ENCODE results near the gene COLEC11.

The COLEC11 gene

GRCh38 chr2:3661149-3661660 lies 66.3 kb downstream of the COLEC11 start:
- no peak overlapping the region for H3K4me3 ChIP-seq (ENCODE audit: low read length)
- TF ChIP-seq ZNF274 (IDR thresholded peaks at IDR 0.05; ENCODE audit: low read depth, low read length), result no peak

- TF ChIP-seq ZNF274 (IDR thresholded peaks at IDR 0.05; ENCODE audit: low read depth, low read length), result no peak
- H3K4me3 ChIP-seq (ENCODE audit: low read length), result no peak overlapping the region
Measured at GRCh38 chr2:3662239-3662638, 67.3 kb downstream of the COLEC11 start.

- TF ChIP-seq ZNF274 (IDR thresholded peaks at IDR 0.05; ENCODE audit: low read depth, low read length), result no peak
- no peak overlapping the region for H3K4me3 ChIP-seq (ENCODE audit: low read length)
Measured at GRCh38 chr2:3664118-3664517, 69.2 kb downstream of the COLEC11 start.

GRCh38 chr2:3664925-3665324 lies 70.0 kb downstream of the COLEC11 start:
- no peak overlapping the region for H3K4me3 ChIP-seq (ENCODE audit: low read length)
- no peak for TF ChIP-seq ZNF274 (IDR thresholded peaks at IDR 0.05; ENCODE audit: low read depth, low read length)

- H3K4me3 ChIP-seq (ENCODE audit: low read length), result no peak overlapping the region
- no peak for TF ChIP-seq ZNF274 (IDR thresholded peaks at IDR 0.05; ENCODE audit: low read depth, low read length)
Measured at GRCh38 chr2:3665886-3666612, 71.1 kb downstream of the COLEC11 start.

GRCh38 chr2:3666613-3666975 lies 71.7 kb downstream of the COLEC11 start:
- TF ChIP-seq ZNF274 (IDR thresholded peaks at IDR 0.05; ENCODE audit: low read depth, low read length), result no peak
- H3K4me3 ChIP-seq (ENCODE audit: low read length), result no peak overlapping the region

GRCh38 chr2:3667151-3667631 lies 72.3 kb downstream of the COLEC11 start:
- no peak overlapping the region for H3K4me3 ChIP-seq (ENCODE audit: low read length)
- TF ChIP-seq ZNF274 (IDR thresholded peaks at IDR 0.05; ENCODE audit: low read depth, low read length), result no peak

GRCh38 chr2:3669656-3670055 lies 74.7 kb downstream of the COLEC11 start:
- no peak overlapping the region for H3K4me3 ChIP-seq (ENCODE audit: low read length)
- TF ChIP-seq ZNF274 (IDR thresholded peaks at IDR 0.05; ENCODE audit: low read depth, low read length), result no peak

- no peak for TF ChIP-seq ZNF274 (IDR thresholded peaks at IDR 0.05; ENCODE audit: low read depth, low read length)
- H3K4me3 ChIP-seq (ENCODE audit: low read length), result no peak overlapping the region
Measured at GRCh38 chr2:3670376-3670775, 75.5 kb downstream of the COLEC11 start.

- H3K4me3 ChIP-seq (ENCODE audit: low read length), result no peak overlapping the region
- TF ChIP-seq ZNF274 (IDR thresholded peaks at IDR 0.05; ENCODE audit: low read depth, low read length), result no peak
Measured at GRCh38 chr2:3670941-3671340, 76.0 kb downstream of the COLEC11 start.

- no peak overlapping the region for H3K4me3 ChIP-seq (ENCODE audit: low read length)
- no peak for TF ChIP-seq ZNF274 (IDR thresholded peaks at IDR 0.05; ENCODE audit: low read depth, low read length)
Measured at GRCh38 chr2:3672861-3673678, 78.2 kb downstream of the COLEC11 start.

- TF ChIP-seq ZNF274 (IDR thresholded peaks at IDR 0.05; ENCODE audit: low read depth, low read length), result no peak
- H3K4me3 ChIP-seq (ENCODE audit: low read length), result no peak overlapping the region
Measured at GRCh38 chr2:3674066-3674845, 79.3 kb downstream of the COLEC11 start.

- TF ChIP-seq ZNF274 (IDR thresholded peaks at IDR 0.05; ENCODE audit: low read depth, low read length), result no peak
- H3K4me3 ChIP-seq (ENCODE audit: low read length), result no peak overlapping the region
Measured at GRCh38 chr2:3675687-3676086, 80.8 kb downstream of the COLEC11 start.

GRCh38 chr2:3677436-3677835 lies 82.5 kb downstream of the COLEC11 start:
- no peak for TF ChIP-seq ZNF274 (IDR thresholded peaks at IDR 0.05; ENCODE audit: low read depth, low read length)
- no peak overlapping the region for H3K4me3 ChIP-seq (ENCODE audit: low read length)
